Activated CD4-positive, alpha-beta T cell treated with anti-CD3 and anti-CD28 coated beads, Interleukin-10, Interleukin-2, amounts not matched to agents 100 ng/mL and 50 ng/mL, durations not matched to agents 16 hours and 8 hours (primary cell): ENCODE results near the gene AXDND1.
"Not testable (repeated sequence)": the region's sequence is repeated elsewhere in the genome, so short reads cannot be mapped to it uniquely, and the experiment has no call there.

Experiments used
- DNase-seq: peaks from one replicate; pipeline ENCODE4 v3.0.0-alpha.2; 2020

Gene AXDND1

GRCh38 chr1:179474713-179475112 lies 108.9 kb downstream of the AXDND1 start:
- DNase-seq = no peak

- DNase-seq = no peak
Observed at GRCh38 chr1:179476484-179476883, 110.7 kb downstream of the AXDND1 start.

GRCh38 chr1:179478370-179478769 lies 112.6 kb downstream of the AXDND1 start:
- DNase-seq = no peak

- no peak for DNase-seq
Observed at GRCh38 chr1:179490611-179491010, 124.8 kb downstream of the AXDND1 start.

GRCh38 chr1:179493323-179493722 lies 127.6 kb downstream of the AXDND1 start:
- no peak for DNase-seq

GRCh38 chr1:179506199-179506598 lies 140.4 kb downstream of the AXDND1 start:
- DNase-seq = no peak

- DNase-seq = no peak
Observed at GRCh38 chr1:179509384-179509783, 143.6 kb downstream of the AXDND1 start.

GRCh38 chr1:179510038-179510437 lies 144.3 kb downstream of the AXDND1 start:
- no peak for DNase-seq

- no peak for DNase-seq
Observed at GRCh38 chr1:179516976-179517705, 151.4 kb downstream of the AXDND1 start.

GRCh38 chr1:179518544-179518943 lies 152.8 kb downstream of the AXDND1 start:
- not testable (repeated sequence) for DNase-seq

GRCh38 chr1:179529482-179530195 lies 163.9 kb downstream of the AXDND1 start:
- no peak for DNase-seq

- no peak for DNase-seq
Observed at GRCh38 chr1:179530352-179530751, 164.6 kb downstream of the AXDND1 start.

GRCh38 chr1:179541774-179542173 lies 176.0 kb downstream of the AXDND1 start:
- DNase-seq = no peak

- DNase-seq = no peak
Observed at GRCh38 chr1:179545321-179545720, 179.6 kb downstream of the AXDND1 start.

- DNase-seq = no peak
Observed at GRCh38 chr1:179547021-179547535, 181.3 kb downstream of the AXDND1 start.

- DNase-seq = no peak
Observed at GRCh38 chr1:179548666-179549367, 183.0 kb downstream of the AXDND1 start.

GRCh38 chr1:179549368-179549700 lies 183.6 kb downstream of the AXDND1 start:
- DNase-seq = no peak

GRCh38 chr1:179550746-179551682 lies 185.2 kb downstream of the AXDND1 start:
- DNase-seq = no peak

- DNase-seq = no peak
Observed at GRCh38 chr1:179554427-179554826, 188.7 kb downstream of the AXDND1 start.

- DNase-seq = no peak
Observed at GRCh38 chr1:179558078-179558477, 192.3 kb downstream of the AXDND1 start.

GRCh38 chr1:179575497-179576314 lies 209.9 kb downstream of the AXDND1 start, which contains the start of gene NPHS2:
Gene NPHS2, minus strand, starts transcription at chr1:179575948. Its CDS starts 84 bp downstream, at chr1:179575864.
- no peak for DNase-seq

- DNase-seq = no peak
Observed at GRCh38 chr1:179576509-179576908, 210.7 kb downstream of the AXDND1 start.
